ENCODE results near the gene DNAJB9. TPM values are rescaled to one million over a fixed set of nuclear protein-coding genes. Genes with fewer than 3 reads are reported as not detected.
A peak's percentile ranks its signal among the peaks of the same experiment; 100 is the strongest.

DNAJB9 gene
- total RNA-seq (ENCODE audit: low replicate concordance), result 19.1 and 39.9 TPM in 2 replicates

GRCh38 chr7:108569381-108570145, at the start of gene DNAJB9, which contains the start of gene THAP5:
DNAJB9 (plus strand) TSS chr7:108569874; CDS start chr7:108571727, 1,853 bp downstream.
THAP5 (minus strand) TSS chr7:108569706; CDS start chr7:108569569, 137 bp downstream.
- H3K4me3 ChIP-seq (ENCODE audit: low read depth, low read length), result peak within 1 kb of the TSS; percentile 92
- TF ChIP-seq CTCF (IDR thresholded peaks at IDR 0.05; ENCODE audit: insufficient read depth, low read length), result no peak
- DNase-seq (ENCODE audit: low read depth), result peak; percentile 99

GRCh38 chr7:108522780-108523179, 46.9 kb upstream of the DNAJB9 start:
- DNase-seq (ENCODE audit: low read depth), result no peak
- no peak for TF ChIP-seq CTCF (IDR thresholded peaks at IDR 0.05; ENCODE audit: insufficient read depth, low read length)

GRCh38 chr7:108525327-108525984, 44.2 kb upstream of the DNAJB9 start:
- peak; percentile 1 for TF ChIP-seq CTCF (IDR thresholded peaks at IDR 0.05; ENCODE audit: insufficient read depth, low read length)
- peak; percentile 83 for DNase-seq (ENCODE audit: low read depth)
- peak overlapping the region; percentile 91 for H3K4me3 ChIP-seq (ENCODE audit: low read depth, low read length)

More at GRCh38 chr7:108522780-108523179, 46.9 kb upstream of the DNAJB9 start:
- H3K4me3 ChIP-seq (ENCODE audit: low read depth, low read length), result no peak overlapping the region

- no peak for TF ChIP-seq CTCF (IDR thresholded peaks at IDR 0.05; ENCODE audit: insufficient read depth, low read length)
- DNase-seq (ENCODE audit: low read depth), result peak; percentile 99
- H3K4me3 ChIP-seq (ENCODE audit: low read depth, low read length), result peak within 1 kb of the TSS; percentile 91
These were observed 43.5 kb upstream of the DNAJB9 start, which contains the start of gene PNPLA8 for GRCh38 chr7:108525985-108526767. PNPLA8 (minus strand) TSS chr7:108526135; CDS start chr7:108515491, 10,644 bp downstream.

GRCh38 chr7:108526768-108527017, 43.0 kb upstream of the DNAJB9 start:
- no peak for DNase-seq (ENCODE audit: low read depth)
- TF ChIP-seq CTCF (IDR thresholded peaks at IDR 0.05; ENCODE audit: insufficient read depth, low read length), result no peak
- H3K4me3 ChIP-seq (ENCODE audit: low read depth, low read length), result peak overlapping the region; percentile 87

GRCh38 chr7:108528183-108528712, 41.4 kb upstream of the DNAJB9 start:
- DNase-seq (ENCODE audit: low read depth), result no peak

More at GRCh38 chr7:108528183-108528712, 41.4 kb upstream of the DNAJB9 start:
- no peak overlapping the region for H3K4me3 ChIP-seq (ENCODE audit: low read depth, low read length)
- no peak for TF ChIP-seq CTCF (IDR thresholded peaks at IDR 0.05; ENCODE audit: insufficient read depth, low read length)
